ENCODE measurements around the gene PRKAG2. TPM values are rescaled to one million over a fixed set of nuclear protein-coding genes. Genes with fewer than 3 reads are reported as not detected.

Gene PRKAG2
- total RNA-seq, 1 experiment from 2014 or later, result 23.9 TPM

DNA sequence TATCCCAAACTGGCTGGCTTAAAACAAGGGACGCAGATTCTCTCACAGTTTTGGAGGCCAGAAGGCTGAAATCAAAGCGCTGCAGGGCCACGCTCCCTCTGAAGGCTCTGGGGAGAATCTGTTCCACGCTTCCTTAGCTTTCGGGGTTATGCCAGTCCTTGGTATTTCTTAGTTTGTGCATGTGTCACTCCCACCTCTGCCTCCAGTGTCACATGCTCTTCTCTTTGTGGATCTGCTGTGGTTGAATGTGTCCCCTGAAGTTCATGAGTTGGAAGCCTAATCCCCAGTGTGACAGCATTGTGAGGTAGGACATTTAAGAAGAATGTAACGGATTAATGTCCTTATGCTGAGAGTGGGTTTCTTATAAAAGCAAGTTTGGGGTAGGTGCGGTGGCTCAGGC lies 327.8 kb downstream of the PRKAG2 start:
- Histone ChIP-seq H3F3A (ENCODE audit: low read length, unreplicated experiment) (no peaks in the 10 kb centered on the region), H3K79me2 (ENCODE audit: low read length) (no peaks in the 10 kb centered on the region), H3K4me1 (ENCODE audit: insufficient read depth, low read length) (peaks cover 21% of the 10 kb centered on the region), H3K9ac (ENCODE audit: low read length) (no peak overlapping the region), H3K4me2 (ENCODE audit: low read length) (no peak overlapping the region), H3K36me3 (ENCODE audit: low read depth, low read length) (no peaks in the 10 kb centered on the region), H3K27me3 (ENCODE audit: low read length) (no peaks in the 10 kb centered on the region), H3K9me3 (ENCODE audit: low read length) (no peaks in the 10 kb centered on the region), H3K9me2 (replicated peaks; ENCODE audit: low read length) (no peaks in the 10 kb centered on the region), H3K4me3 (ENCODE audit: low read length) (no peak overlapping the region), H2AFZ (ENCODE audit: low read length) (no peak overlapping the region), H3K27ac (ENCODE audit: low read length) (no peak overlapping the region), H4K20me1 (ENCODE audit: low read length) (no peaks in the 10 kb centered on the region)
- DNase-seq (no peak), ATAC-seq (no peak)
- no peak for TF ChIP-seq CTCF (conservative IDR thresholded peaks at IDR 0.05; ENCODE audit: low read depth, low read length)
- no peak for TF ChIP-seq EZH2 (IDR thresholded peaks at IDR 0.05; ENCODE audit: low read length, unreplicated experiment)
- TF ChIP-seq EZH2phosphoT487 (IDR thresholded peaks at IDR 0.05; ENCODE audit: borderline replicate concordance, low read length), result no peak
- CTCF ChIA-PET, result no interaction called here
- intact Hi-C loops (cut with micrococcal nuclease), result no loop called here
- BruUV-seq (replicated peaks), result no TSS peak
- POLR2A ChIA-PET (ENCODE audit: unreplicated experiment), result no interaction called here

DNA sequence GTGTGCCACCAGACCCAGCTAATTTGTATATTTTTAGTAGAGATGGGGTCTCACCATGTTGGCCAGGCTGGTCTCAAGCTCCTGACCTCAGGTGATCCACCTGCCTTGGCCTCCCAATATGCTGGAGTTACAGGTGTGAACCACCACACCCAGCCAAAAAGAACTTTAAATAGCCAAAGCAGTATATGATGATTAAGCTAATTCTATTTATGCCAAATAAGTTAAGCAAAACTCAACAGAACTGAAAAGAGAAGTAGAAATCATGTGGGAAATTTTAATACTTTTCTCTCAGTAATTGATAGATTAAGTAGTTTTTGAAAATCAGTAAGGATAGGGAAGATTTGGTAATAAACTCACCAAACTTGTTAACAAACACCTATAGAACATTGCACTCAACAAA lies 332.7 kb downstream of the PRKAG2 start:
- ChIA-PET POLR2A (ENCODE audit: unreplicated experiment) (no interaction called here), CTCF (no interaction called here)
- H4K20me1 ChIP-seq (ENCODE audit: low read length), result no peaks in the 10 kb centered on the region
- H3F3A ChIP-seq (ENCODE audit: low read length, unreplicated experiment), result no peaks in the 10 kb centered on the region
- no peaks in the 10 kb centered on the region for H3K36me3 ChIP-seq (ENCODE audit: low read depth, low read length)
- H2AFZ ChIP-seq (ENCODE audit: low read length), result no peak overlapping the region
- H3K4me1 ChIP-seq (ENCODE audit: insufficient read depth, low read length), result no peaks in the 10 kb centered on the region
- H3K9me2 ChIP-seq (replicated peaks; ENCODE audit: low read length), result no peaks in the 10 kb centered on the region
- TF ChIP-seq EZH2 (IDR thresholded peaks at IDR 0.05; ENCODE audit: low read length, unreplicated experiment) (no peak), EZH2phosphoT487 (IDR thresholded peaks at IDR 0.05; ENCODE audit: borderline replicate concordance, low read length) (no peak), CTCF (conservative IDR thresholded peaks at IDR 0.05; ENCODE audit: low read depth, low read length) (no peak)
- no peak overlapping the region for H3K4me3 ChIP-seq (ENCODE audit: low read length)
- BruUV-seq (replicated peaks), result no TSS peak
- no peak overlapping the region for H3K9ac ChIP-seq (ENCODE audit: low read length)
- H3K79me2 ChIP-seq (ENCODE audit: low read length), result no peaks in the 10 kb centered on the region
- no peaks in the 10 kb centered on the region for H3K9me3 ChIP-seq (ENCODE audit: low read length)
- H3K4me2 ChIP-seq (ENCODE audit: low read length), result no peak overlapping the region
- H3K27ac ChIP-seq (ENCODE audit: low read length), result no peak overlapping the region
- intact Hi-C loops (cut with micrococcal nuclease), result no loop called here
- no peak for ATAC-seq
- no peaks in the 10 kb centered on the region for H3K27me3 ChIP-seq (ENCODE audit: low read length)
- DNase-seq, result no peak

- CTCF ChIA-PET, result no interaction called here
Measured at GRCh38 chr7:151542606-151543130, 334.2 kb downstream of the PRKAG2 start.

More at GRCh38 chr7:151542606-151543130, 334.2 kb downstream of the PRKAG2 start:
- H3K27me3 ChIP-seq (ENCODE audit: low read length), result no peaks in the 10 kb centered on the region
- no TSS peak for BruUV-seq (replicated peaks)
- no peaks in the 10 kb centered on the region for H4K20me1 ChIP-seq (ENCODE audit: low read length)
- no peak overlapping the region for H2AFZ ChIP-seq (ENCODE audit: low read length)
- no peak overlapping the region for H3K4me3 ChIP-seq (ENCODE audit: low read length)
- no peak for ATAC-seq
- no peak overlapping the region for H3K4me2 ChIP-seq (ENCODE audit: low read length)
- no peaks in the 10 kb centered on the region for H3K36me3 ChIP-seq (ENCODE audit: low read depth, low read length)
- TF ChIP-seq EZH2 (IDR thresholded peaks at IDR 0.05; ENCODE audit: low read length, unreplicated experiment) (no peak), CTCF (conservative IDR thresholded peaks at IDR 0.05; ENCODE audit: low read depth, low read length) (no peak), EZH2phosphoT487 (IDR thresholded peaks at IDR 0.05; ENCODE audit: borderline replicate concordance, low read length) (no peak)
- H3K4me1 ChIP-seq (ENCODE audit: insufficient read depth, low read length), result no peaks in the 10 kb centered on the region
- POLR2A ChIA-PET (ENCODE audit: unreplicated experiment), result no interaction called here
- no peak for DNase-seq
- no peak overlapping the region for H3K27ac ChIP-seq (ENCODE audit: low read length)
- no peaks in the 10 kb centered on the region for H3K9me3 ChIP-seq (ENCODE audit: low read length)
- H3K9ac ChIP-seq (ENCODE audit: low read length), result no peak overlapping the region
- no peaks in the 10 kb centered on the region for H3K79me2 ChIP-seq (ENCODE audit: low read length)
- H3K9me2 ChIP-seq (replicated peaks; ENCODE audit: low read length), result no peaks in the 10 kb centered on the region
- H3F3A ChIP-seq (ENCODE audit: low read length, unreplicated experiment), result no peaks in the 10 kb centered on the region
- intact Hi-C loops (cut with micrococcal nuclease), result no loop called here

All from PC-3 (cell line).